Endothelial cell of hepatic sinusoid (primary cell): ENCODE measurements around the gene RPH3AL.

Experiments
- in situ Hi-C: cut with HindIII; loops from 2 replicates; pipeline ENCODE4 v1.10.0; 2017; ENCODE audit warnings: low sequenced_read_pairs

RPH3AL gene

GRCh38 chr17:337022-337420, 15.6 kb downstream of the RPH3AL start:
- in situ Hi-C loops: no loop called here

GRCh38 chr17:336110-337021, 16.2 kb downstream of the RPH3AL start:
- in situ Hi-C loops: no loop called here

GRCh38 chr17:335691-336090, 16.9 kb downstream of the RPH3AL start:
- in situ Hi-C loops: no loop called here

GRCh38 chr17:334974-335481, 17.6 kb downstream of the RPH3AL start:
- in situ Hi-C loops: no loop called here

GRCh38 chr17:333626-334396, 18.8 kb downstream of the RPH3AL start:
- in situ Hi-C loops: no loop called here

- in situ Hi-C loops: no loop called here
Observed at GRCh38 chr17:332558-333322, 19.9 kb downstream of the RPH3AL start.

GRCh38 chr17:332023-332422, 20.6 kb downstream of the RPH3AL start:
- in situ Hi-C loops: no loop called here

GRCh38 chr17:330993-331701, 21.5 kb downstream of the RPH3AL start:
- in situ Hi-C loops: no loop called here

GRCh38 chr17:329784-330420, 22.7 kb downstream of the RPH3AL start:
- in situ Hi-C loops: no loop called here

- in situ Hi-C loops: no loop called here
Observed at GRCh38 chr17:327971-328370, 24.6 kb downstream of the RPH3AL start.

GRCh38 chr17:327296-327695, 25.3 kb downstream of the RPH3AL start:
- in situ Hi-C loops: no loop called here

- in situ Hi-C loops: no loop called here
Observed at GRCh38 chr17:326010-326621, 26.5 kb downstream of the RPH3AL start.

GRCh38 chr17:325270-326009, 27.2 kb downstream of the RPH3AL start:
- in situ Hi-C loops: no loop called here

- in situ Hi-C loops: no loop called here
Observed at GRCh38 chr17:323721-324571, 28.7 kb downstream of the RPH3AL start.

GRCh38 chr17:323181-323580, 29.4 kb downstream of the RPH3AL start:
- in situ Hi-C loops: no loop called here

GRCh38 chr17:322006-322780, 30.4 kb downstream of the RPH3AL start:
- in situ Hi-C loops: no loop called here

GRCh38 chr17:321386-321941, 31.1 kb downstream of the RPH3AL start:
- in situ Hi-C loops: no loop called here
